GM18498 (cell line): ENCODE results near the gene HMGCS1.
"Not testable (repeated sequence)": the region's sequence is repeated elsewhere in the genome, so short reads cannot be mapped to it uniquely, and the experiment has no call there.

Source experiments
- ATAC-seq: cut with Tn5 transposase; IDR thresholded peaks from one replicate; pipeline ENCODE4 v1.9.1; 2021; ENCODE audit warnings: mild to moderate bottlenecking, moderate library complexity; ENCODE audit not compliant: unreplicated experiment

Gene HMGCS1

DNA sequence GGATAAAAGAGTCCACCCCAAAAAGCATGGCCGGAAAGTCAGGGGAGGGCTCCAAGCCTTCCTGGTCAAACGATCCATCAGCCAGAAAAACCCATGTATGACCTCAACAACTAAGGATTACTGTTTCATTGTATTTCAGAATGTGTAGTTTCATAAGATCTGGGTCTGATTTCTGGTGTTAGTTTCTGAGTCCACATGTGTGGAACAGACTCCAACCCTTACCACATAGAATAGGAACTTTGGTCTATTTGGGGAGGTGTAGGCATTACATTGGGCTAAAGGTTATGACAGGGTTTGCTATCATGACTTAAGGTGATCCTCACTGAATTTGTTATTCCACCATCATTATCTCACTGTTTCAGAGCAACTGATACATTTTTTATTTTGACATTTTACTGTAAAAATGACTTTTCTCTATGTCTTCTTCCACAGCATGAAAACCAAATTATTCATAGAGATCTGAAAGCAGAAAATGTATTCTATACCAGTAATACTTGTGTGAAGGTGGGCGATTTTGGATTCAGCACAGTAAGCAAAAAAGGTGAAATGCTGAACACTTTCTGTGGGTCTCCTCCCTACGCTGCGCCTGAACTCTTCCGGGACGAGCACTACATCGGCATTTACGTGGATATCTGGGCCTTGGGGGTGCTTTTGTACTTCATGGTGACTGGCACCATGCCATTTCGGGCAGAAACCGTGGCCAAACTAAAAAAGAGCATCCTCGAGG is 33.5 kb downstream of the HMGCS1 start:
- ATAC-seq = no peak

- no peak for ATAC-seq
Observed at GRCh38 chr5:43275391-43275790, 37.8 kb downstream of the HMGCS1 start.

DNA sequence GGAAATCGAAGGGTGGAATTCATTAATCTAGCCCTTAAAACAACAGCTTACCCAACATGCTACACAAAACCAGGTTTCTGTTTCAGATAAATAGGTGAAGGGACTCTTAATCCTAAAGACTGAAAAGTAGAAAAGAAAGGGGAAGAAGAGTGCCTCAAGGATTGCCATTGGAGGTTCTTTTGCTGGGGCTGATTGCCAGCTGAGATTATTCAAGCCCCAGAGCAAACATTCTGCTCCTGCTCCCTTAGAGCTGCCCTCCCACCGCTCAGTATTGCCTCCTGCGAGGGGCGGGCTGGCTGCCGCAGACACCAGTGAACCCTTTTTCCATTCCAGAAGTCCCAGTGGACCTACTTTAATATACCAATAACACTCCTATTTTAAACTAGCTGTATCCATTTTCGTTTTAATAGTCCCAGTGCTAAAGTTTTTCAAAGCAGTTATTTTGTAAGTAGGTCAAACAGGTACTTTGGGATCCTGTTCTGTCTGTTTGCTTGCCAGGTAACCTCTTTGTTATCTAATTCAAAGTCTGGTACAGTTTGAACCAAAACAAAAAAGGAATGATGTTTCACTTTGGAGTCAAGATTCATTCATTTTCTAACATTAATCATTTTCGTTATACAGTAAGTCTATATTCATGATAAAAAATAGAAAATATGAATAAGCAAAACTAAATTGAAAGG is 38.6 kb downstream of the HMGCS1 start:
- no peak for ATAC-seq

DNA sequence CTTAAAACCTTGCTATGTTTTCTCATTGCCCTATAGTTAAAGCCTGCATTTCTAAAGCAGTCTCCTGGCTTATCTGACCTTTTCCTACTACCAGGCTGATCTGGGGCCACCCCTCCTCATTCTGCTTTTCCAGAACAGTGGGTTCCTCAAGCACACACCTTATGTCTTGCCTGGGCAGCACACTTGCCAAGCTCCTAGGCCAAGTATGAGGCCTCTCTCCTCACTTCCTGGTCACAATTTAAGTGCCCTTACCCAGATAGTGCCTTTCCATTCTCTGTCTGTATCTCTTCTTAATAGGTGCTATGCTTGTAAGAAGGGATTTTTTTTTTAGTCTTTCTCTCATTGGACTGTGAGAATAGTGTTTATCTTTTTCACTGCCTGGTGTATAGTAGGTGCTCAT is 39.7 kb downstream of the HMGCS1 start:
- ATAC-seq = no peak

- no peak for ATAC-seq
Observed at GRCh38 chr5:43270645-43271044, 42.6 kb downstream of the HMGCS1 start.

DNA sequence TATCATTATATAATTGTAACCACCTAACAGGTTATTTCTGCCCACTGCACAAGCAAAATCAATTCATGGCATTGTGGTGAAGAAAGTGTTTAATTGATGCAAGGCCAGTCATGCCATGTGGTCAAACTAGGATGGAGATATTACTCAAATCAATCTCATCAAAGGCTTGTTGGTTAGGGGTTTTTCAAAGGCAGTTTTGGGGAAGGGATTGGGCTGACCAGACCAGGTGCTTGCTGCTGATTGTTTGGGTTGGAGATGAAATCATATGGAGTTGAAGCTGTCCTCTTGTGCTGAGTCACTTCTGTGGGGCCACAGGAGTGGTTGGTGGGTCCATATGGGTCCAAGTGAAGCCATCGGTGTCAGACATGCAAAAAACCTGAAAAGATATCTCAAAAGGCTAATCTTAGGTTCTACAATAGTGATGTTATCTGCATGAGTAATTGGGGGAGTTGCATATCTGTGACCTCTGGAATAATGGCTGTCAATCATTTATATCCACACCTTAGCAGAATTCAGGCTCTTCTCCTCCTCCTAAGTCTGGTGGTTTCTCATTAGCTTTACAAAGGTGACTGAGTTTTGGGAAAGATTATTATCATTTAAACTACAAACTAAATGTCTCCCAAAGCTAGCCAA is 44.9 kb downstream of the HMGCS1 start:
- peak; percentile 86 for ATAC-seq

- not testable (repeated sequence) for ATAC-seq
Observed at GRCh38 chr5:43262269-43262668, 50.9 kb downstream of the HMGCS1 start.

DNA sequence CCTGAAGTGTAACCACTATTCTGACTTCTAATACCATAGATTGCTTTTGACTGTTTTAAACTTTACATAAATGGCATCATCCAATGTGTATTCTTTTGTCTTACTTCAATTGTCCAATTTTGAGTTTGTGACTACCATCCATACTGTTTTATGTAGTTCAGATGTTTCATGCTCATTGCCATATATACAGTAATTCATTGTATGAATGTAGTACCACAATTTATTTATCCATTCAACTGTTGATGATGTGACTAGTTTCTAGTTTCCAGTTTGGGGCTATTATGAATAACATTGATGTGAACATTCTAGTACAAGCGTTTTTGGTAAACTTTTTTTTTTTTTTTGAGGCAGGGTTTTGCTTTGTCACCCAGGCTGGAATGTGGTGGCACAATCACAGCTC is 55.1 kb downstream of the HMGCS1 start:
- ATAC-seq = no peak

- ATAC-seq = peak; percentile 60
Observed at GRCh38 chr5:43256261-43256966, 56.8 kb downstream of the HMGCS1 start.

- ATAC-seq = no peak
Observed at GRCh38 chr5:43255704-43256103, 57.5 kb downstream of the HMGCS1 start.

DNA sequence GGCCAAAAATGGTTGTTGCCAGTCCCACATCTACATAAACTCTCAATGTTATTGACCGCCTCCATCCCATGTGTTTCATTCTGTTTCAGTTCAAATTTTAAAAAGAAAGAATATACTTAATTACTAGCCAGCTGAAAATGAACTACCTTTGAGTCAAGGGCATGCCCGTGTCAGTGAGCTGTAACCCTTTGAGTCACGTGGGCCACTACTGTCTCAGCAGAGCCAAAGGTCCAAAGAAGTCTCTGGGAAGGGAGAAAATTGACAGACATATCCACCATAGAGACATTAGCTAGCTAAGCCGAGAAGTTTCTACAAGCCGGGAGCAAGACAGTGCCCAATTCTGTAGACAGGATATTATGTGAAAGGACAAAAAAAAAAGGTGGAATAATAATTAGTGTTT is 61.5 kb downstream of the HMGCS1 start:
- no peak for ATAC-seq

DNA sequence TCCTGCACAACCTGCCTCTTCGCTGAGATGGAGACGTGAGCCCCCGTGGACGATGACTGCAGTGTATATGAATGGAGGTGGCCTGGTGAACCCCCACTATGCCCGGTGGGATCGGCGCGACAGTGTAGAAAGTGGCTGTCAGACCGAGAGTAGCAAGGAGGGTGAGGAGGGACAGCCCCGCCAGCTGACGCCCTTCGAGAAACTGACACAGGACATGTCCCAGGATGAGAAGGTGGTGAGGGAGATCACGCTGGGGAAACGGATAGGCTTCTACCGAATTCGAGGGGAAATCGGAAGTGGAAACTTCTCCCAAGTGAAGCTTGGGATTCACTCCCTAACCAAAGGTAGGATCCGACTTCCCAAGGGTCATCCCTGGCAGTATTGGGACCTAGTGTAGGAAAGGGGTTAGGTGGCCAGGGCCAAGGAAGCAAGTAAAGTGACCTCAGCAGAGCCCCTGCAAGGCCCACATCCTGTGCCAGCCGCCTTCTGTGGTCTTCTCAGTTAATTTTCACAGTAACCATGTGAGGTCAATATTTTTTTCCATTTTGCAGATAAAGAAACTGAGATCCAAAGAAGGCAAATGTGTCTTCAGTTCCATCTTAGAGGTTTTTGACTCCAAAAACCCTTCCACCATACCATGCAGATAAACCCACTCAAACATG is 67.4 kb downstream of the HMGCS1 start:
- ATAC-seq = peak; percentile 64

DNA sequence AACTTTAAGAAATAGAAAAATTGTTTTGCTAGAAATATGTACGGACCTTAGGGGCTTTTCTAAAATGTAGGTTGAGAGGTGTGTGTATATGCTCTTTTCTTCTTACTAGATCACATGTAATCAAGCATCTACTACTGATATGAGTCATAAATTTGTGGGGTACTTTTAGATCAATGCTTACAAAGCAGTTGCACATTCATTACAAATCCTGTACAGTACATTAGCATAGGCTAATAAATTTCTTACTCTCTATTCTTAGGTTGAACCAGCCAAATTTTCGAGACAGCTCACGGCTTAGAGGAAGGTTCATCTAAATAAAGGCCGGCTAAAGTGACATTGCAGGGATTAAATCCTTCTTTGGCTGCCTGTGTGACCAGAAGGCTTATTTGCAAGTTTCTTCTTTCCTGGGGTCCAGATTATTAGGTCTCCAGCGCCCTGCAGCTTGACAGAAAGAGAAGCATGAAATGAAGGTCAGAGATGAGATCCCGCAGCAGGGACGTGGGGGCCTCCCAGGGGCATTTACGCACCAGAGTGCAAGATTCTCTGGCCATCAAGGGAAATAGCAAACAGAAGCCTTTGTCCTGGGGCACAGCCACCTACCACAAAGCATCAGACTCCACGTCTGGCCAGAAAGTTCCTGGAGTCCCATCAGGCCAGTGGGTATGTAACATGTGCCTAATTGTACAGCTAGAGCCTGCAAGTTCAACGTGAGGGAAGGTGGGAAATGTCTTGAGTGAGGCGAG is 68.2 kb downstream of the HMGCS1 start:
- peak; percentile 66 for ATAC-seq

DNA sequence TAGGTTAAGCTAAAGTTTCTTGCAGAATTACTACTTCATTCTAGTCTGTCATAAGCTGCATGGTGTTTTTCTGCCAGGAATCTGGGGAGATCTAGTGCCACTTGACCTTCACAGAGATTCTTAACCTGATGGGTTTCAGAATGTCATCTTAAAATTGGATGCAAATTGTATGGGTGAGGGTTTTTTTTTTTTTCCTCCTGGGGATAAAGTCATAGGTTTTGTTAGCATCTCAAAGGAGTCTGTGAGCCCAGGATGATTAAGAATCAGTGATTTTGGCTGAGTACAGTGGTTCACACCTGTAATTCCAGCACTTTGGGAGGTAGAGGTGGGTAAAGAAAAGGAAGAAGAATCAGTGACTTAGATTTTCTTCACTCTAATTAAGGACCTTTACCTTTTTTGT is 69.9 kb downstream of the HMGCS1 start:
- ATAC-seq = no peak

DNA sequence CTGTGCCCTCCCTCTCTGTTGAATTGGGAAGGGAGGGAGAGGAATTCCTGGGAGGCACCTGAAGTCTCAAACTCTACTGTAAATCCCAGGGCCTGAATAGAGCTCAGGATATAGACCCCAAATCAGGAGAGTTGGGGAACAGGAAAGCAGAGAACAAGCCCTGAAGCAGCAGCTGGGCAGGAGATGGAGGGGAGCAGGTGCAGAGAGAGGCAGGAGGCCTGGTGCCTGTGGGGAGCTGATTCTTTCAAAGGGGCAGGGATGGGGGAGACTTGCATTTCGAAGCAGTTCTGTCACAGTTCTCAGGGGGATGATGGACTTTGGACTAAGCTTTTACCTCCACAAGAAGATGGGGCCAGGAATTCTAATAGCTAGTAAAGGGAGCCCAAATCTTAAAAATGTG is 71.0 kb downstream of the HMGCS1 start:
- no peak for ATAC-seq
